Transverse colon (tissue), 3 donors: Measurements from ENCODE around the gene DDX49.

ENCODE experiments used
- POLR2A ChIP-seq: fragments of 450-650 bp; IDR thresholded peaks from one replicate; pipeline ENCODE4 v1.6.1; 2016; ENCODE audit warnings: antibody characterized with exemption, mild to moderate bottlenecking, moderate library complexity
- TF ChIP-seq, protein P1 (sequence below), 5 experiments: fragments of 200-600 bp in 3 of 5; fragments of 450-650 bp in 2 of 5; sonication (generic) in 3 of 5; IDR thresholded peaks; 1 replicate in 2 of 5; 2 replicates in 3 of 5; pipeline ENCODE4 v1.5.1; 2016 to 2017; ENCODE audit warnings: antibody characterized with exemption in 5 of 5, inconsistent platforms in 3 of 5, mild to moderate bottlenecking in 2 of 5, moderate library complexity in 1 of 5

DNA sequence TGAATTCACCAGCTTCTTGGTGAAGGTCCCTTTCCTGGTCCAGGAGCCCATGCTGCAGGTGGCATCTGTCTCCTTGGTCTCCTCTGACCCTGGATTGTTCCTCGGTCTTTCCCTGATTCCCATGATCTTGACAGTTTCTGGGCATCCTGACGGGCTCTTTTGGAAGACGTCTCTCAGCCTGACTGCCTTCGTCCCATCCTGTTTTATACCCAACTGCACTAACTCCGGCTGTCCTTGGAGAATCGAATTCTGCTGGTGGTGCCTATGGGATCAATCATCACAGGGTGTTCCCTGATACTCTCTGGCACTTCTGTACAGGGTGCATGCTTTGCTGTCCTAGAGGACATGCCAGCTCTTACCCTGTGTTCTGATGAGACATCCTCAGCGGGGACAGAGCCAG is 42.6 kb upstream of the DDX49 start:
- TF ChIP-seq, protein P1, sequence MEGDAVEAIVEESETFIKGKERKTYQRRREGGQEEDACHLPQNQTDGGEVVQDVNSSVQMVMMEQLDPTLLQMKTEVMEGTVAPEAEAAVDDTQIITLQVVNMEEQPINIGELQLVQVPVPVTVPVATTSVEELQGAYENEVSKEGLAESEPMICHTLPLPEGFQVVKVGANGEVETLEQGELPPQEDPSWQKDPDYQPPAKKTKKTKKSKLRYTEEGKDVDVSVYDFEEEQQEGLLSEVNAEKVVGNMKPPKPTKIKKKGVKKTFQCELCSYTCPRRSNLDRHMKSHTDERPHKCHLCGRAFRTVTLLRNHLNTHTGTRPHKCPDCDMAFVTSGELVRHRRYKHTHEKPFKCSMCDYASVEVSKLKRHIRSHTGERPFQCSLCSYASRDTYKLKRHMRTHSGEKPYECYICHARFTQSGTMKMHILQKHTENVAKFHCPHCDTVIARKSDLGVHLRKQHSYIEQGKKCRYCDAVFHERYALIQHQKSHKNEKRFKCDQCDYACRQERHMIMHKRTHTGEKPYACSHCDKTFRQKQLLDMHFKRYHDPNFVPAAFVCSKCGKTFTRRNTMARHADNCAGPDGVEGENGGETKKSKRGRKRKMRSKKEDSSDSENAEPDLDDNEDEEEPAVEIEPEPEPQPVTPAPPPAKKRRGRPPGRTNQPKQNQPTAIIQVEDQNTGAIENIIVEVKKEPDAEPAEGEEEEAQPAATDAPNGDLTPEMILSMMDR (IDR thresholded peaks at IDR 0.05), result no peak
- no peak for TF ChIP-seq POLR2A
